Activated CD4-positive, CD25-positive, alpha-beta regulatory T cell (primary cell): ENCODE results near the gene TAF9B.
"Not testable (repeated sequence)": the region's sequence is repeated elsewhere in the genome, so short reads cannot be mapped to it uniquely, and the experiment has no call there.

ENCODE experiments used
- DNase-seq, 4 experiments: peaks; one replicate each; lab custom pipeline; 2025; lab: John Stamatoyannopoulos, UW

The TAF9B gene

GRCh38 chrX:78116365-78116764 lies 23.1 kb downstream of the TAF9B start:
- no peak for DNase-seq

GRCh38 chrX:78111140-78111931 lies 28.1 kb downstream of the TAF9B start:
- DNase-seq = no peak

DNA sequence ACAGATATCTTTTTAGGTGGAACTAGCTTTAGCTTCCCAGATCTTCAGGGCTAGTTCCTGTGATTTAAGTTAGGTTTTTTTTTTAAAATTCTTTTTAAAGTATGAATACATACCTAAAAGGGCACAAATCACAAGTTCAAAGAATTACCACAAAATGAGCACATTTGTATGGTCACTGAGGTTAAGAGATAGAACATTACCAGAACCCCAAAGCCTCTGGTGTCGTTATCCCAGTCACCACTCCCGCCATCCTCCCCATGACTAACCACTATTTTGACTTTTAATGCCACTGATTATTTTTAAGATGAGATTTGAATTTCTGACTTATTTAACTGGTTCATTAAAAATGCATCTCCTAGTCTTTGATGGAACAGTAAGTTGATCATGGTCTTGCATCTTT lies 30.0 kb downstream of the TAF9B start:
- no peak for DNase-seq

DNA sequence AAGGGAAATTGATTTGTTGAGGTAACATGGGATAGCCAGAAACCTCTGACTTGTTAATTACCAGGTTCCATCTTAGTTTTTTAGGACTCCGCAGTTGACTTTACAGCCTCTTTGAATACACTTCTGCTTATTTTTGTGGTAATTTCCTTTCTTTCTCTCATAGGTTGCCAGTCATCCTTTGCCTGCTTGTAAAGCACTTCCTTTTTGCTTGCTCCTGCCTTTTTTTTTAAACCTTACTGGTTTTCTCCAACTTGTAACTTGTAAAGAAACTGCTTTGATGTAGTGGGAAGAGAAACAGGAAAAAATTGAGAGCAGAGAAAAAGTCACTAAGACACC lies 32.8 kb downstream of the TAF9B start:
- DNase-seq = no peak

DNA sequence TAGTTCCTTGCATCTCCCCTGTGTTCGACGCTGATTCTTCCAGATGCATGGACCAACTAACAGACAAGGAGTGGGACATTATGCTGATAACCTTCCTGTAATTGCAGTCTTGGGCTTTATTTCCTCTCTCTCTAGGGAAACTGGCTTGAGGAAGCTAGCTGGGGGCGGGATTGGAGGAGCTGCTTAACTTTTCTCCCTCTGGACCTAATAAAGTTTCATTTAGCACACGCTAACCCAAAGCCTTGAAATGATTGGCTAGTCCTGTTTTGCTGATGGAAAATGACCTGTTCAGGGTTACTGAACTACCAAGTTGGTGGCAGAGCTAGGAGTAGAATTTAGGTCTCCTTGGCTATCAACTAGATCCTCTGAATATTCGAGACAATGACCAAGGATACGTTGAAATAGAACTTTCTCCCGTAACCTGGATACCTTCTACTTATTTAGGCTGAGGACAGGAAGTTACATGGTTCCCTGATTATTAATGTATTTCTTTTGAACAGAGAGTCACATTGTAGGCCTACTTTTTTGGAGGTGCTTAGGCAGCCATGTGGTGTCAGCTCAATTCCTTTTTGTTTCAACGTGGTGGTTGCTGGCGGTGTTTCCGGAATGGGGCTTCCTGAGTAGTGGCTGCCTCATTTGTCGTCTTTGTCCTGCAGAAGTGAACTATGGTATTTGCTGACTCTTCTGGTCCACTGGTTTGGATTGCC lies 33.4 kb downstream of the TAF9B start:
- no peak for DNase-seq

GRCh38 chrX:78104447-78105176 lies 34.8 kb downstream of the TAF9B start:
- DNase-seq = no peak

GRCh38 chrX:78103623-78104446 lies 35.6 kb downstream of the TAF9B start, which contains the start of gene PGK1:
PGK1 (plus strand) TSS chrX:78104248; CDS start chrX:78104341, 93 bp downstream.
- peak; percentile 77 to 88 (median 82) for DNase-seq

DNA sequence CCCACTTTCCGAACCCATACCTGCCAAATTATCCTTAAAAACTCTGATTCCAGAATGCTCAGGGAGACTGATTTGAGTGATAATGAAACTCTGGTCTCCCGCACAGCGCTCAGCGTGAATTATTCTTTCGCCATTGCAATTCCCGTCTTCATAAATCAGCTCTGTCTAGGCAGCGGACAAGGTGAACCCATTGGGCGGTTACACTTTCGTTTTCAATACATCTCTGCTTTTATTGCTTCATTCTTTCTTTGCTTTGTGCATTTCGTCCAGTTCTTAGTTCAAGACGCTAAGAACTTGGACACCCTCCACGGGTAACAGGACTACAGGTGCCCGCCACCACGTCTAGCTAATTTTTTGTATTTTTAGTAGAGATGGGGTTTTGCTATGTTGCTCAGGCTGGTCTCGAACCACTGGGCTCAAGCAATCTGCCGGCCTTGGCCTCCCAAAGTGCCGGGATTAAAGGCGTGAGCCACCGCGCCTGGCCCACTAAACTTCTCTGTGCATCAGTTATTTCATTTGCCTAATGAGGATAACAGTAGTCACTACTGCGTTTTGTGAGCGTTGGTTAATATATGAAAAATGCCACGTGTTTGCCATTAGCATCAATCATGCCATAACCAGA lies 36.3 kb downstream of the TAF9B start:
- DNase-seq = no peak

DNA sequence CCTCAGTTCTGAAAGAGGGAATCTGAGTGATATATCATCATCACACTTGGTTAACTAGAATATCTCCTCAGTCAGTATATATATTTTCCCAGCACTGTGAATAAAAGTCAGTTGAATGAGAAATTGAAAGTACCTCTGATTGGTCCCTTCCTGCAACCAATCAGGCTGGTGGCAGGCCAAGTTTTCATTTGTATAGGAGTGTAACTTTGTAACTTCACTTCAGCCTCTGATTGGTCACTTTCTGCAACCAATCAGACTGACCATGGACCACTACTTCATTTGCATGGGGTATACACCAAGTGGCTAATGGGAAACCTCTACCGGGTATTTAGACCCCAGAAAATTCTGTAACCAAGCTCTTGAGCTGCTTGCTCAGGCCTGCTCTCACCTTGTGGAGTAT lies 37.4 kb downstream of the TAF9B start:
- DNase-seq = no peak

GRCh38 chrX:78098108-78098507 lies 41.3 kb downstream of the TAF9B start:
- DNase-seq = no peak

DNA sequence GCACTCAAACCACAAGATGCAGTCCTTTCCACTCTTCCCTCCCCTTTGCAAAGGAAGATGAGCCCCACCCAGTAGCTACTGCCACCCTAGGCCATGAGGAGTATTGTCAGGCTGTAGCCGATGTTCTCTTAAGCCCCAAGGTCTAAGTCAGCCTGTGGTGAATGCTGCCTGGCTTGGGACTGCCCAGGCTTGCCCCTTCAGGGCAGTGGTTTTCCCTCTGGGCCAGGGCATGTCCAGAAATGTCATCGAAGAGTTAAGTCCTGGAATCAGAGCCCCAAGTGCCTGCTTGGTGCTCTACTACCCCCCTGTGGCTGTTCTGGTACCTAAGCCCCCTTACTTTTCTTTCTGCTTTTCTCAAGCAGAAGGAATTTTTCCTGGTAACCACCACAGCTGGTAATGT lies 47.2 kb downstream of the TAF9B start:
- no peak for DNase-seq

GRCh38 chrX:78081413-78081812 lies 58.0 kb downstream of the TAF9B start:
- DNase-seq = not testable (repeated sequence)
